HepG2 (cell line): ENCODE results near the gene WRAP73. TPM values are rescaled to one million over a fixed set of nuclear protein-coding genes. Genes with fewer than 3 reads are reported as not detected.

Experiments used
- ATAC-seq: fragments of 200-7000 bp; cut with Tn5 transposase; 3 replicates; pipeline ENCODE4 v1.9.1; 2020; ENCODE audit warnings: mild to moderate bottlenecking, moderate library complexity
- BruUV-seq: library from RNA; stranded (reverse); fragments of 400-500 nt; replicated peaks from 2 replicates; lab custom pipeline; 2021; lab: Mats Ljungman, UMichigan
- CTCF ChIA-PET: fragments of 300-600 bp; formaldehyde crosslinking; extraction: SDS; loops from one replicate; lab custom pipeline; 2021; ENCODE audit warnings: low total read pairs, inconsistent platforms, low intra/inter-chr PET ratio; lab: Yijun Ruan, JAX
- POLR2A ChIA-PET: fragments of 350-600 bp; sonication (Branson Sonifier 250); formaldehyde crosslinking; loops from one replicate; lab custom pipeline; 2020; ENCODE audit warnings: antibody characterized with exemption, inconsistent platforms; lab: Yijun Ruan, JAX
- DNase-seq: peaks from one replicate; pipeline ENCODE4 v3.0.0-alpha.2; 2015; ENCODE audit warnings: low spot score
- FAIRE-seq: peaks from 3 replicates; lab custom pipeline; 2011; peaks lifted over from hg19 to GRCh38; lab: Jason Lieb, UNC
- H2AFZ ChIP-seq: one replicate; pipeline ENCODE4 v1.6.1; 2011; ENCODE audit warnings: low read length, inconsistent platforms
- H3K27ac ChIP-seq: fragments of 300-600 bp; 3 replicates; pipeline ENCODE4 v1.8.0; 2011; ENCODE audit warnings: mixed run types, mild to moderate bottlenecking, mixed read lengths, low read length, inconsistent platforms; ENCODE audit not compliant: insufficient read depth; ENCODE audit errors: extremely low read length
- H3K27me3 ChIP-seq, 2 experiments: fragments of 200-600 bp in 1 of 2; 2 replicates in 1 of 2; 3 replicates in 1 of 2; pipeline versions ENCODE4 v1.6.0 to v1.8.0; 2011; ENCODE audit warnings: low read length in 2 of 2, mild to moderate bottlenecking in 2 of 2, moderate library complexity in 2 of 2, inconsistent platforms in 1 of 2; ENCODE audit not compliant: insufficient read depth in 2 of 2, control insufficient read depth in 1 of 2
- H3K36me3 ChIP-seq, 2 experiments: fragments of 200-600 bp in 1 of 2; replicated peaks in 1 of 2; 2 replicates in 1 of 2; 3 replicates in 1 of 2; pipeline versions ENCODE4 v1.5.1 to v1.8.0; 2011; ENCODE audit warnings: low read length in 2 of 2, inconsistent platforms in 1 of 2; ENCODE audit not compliant: insufficient read depth in 2 of 2, control insufficient read depth in 1 of 2
- H3K4me1 ChIP-seq: 2 replicates; pipeline ENCODE4 v1.5.1; 2012; ENCODE audit warnings: low read length, inconsistent platforms; ENCODE audit not compliant: insufficient read depth
- H3K4me2 ChIP-seq: 2 replicates; pipeline ENCODE4 v1.6.0; 2011; ENCODE audit warnings: low read depth, low read length, inconsistent platforms
- H3K4me3 ChIP-seq, 3 experiments: fragments of 200-600 bp in 1 of 3; sonication (generic), shearing (Covaris generic) in 1 of 3; replicated peaks in 1 of 3; 2 replicates each; pipeline ENCODE4 v1.5.1; 2011 to 2016; ENCODE audit warnings: low read length in 3 of 3, inconsistent platforms in 2 of 3, low read depth in 2 of 3, mild to moderate bottlenecking in 2 of 3, control low read depth in 1 of 3, mixed read lengths in 1 of 3; ENCODE audit not compliant: insufficient read depth in 1 of 3
- H3K79me2 ChIP-seq: one replicate; pipeline ENCODE4 v1.6.1; 2011; ENCODE audit warnings: low read length, inconsistent platforms; ENCODE audit not compliant: insufficient read depth
- H3K9ac ChIP-seq: 2 replicates; pipeline ENCODE4 v1.6.0; 2011; ENCODE audit warnings: mild to moderate bottlenecking, low read depth, low read length, inconsistent platforms; ENCODE audit not compliant: insufficient read depth
- H3K9me3 ChIP-seq: 2 replicates; pipeline ENCODE4 v1.5.1; 2012; ENCODE audit warnings: mild to moderate bottlenecking, low read length
- H4K20me1 ChIP-seq: 2 replicates; pipeline ENCODE4 v1.6.0; 2011; ENCODE audit warnings: inconsistent platforms, mild to moderate bottlenecking, low read length, moderate library complexity; ENCODE audit not compliant: insufficient read depth
- CREM ChIP-seq, 2 experiments: sonication (generic) in 1 of 2; formaldehyde crosslinking in 1 of 2; IDR thresholded peaks; 2 replicates each; pipeline versions ENCODE4 v1.4.0 to v1.6.1; 2016 to 2020; ENCODE audit warnings: antibody characterized with exemption in 1 of 2, mild to moderate bottlenecking in 1 of 2, missing genetic modification reagents in 1 of 2
- FOXM1 ChIP-seq: sonication (generic); formaldehyde crosslinking; IDR thresholded peaks from 2 replicates; pipeline ENCODE4 v1.5.0; 2020; ENCODE audit warnings: missing genetic modification reagents
- IRF2 ChIP-seq: IDR thresholded peaks from 2 replicates; pipeline ENCODE4 v1.6.1; 2018; ENCODE audit warnings: missing genetic modification reagents, missing compliant biosample characterization
- KLF16 ChIP-seq, 2 experiments: sonication (generic) in 1 of 2; formaldehyde crosslinking in 1 of 2; IDR thresholded peaks; 2 replicates each; pipeline versions ENCODE4 v1.6.1 to v1.8.0; 2016 to 2023; ENCODE audit warnings: missing genetic modification reagents in 2 of 2, missing compliant biosample characterization in 1 of 2
- PLRG1 ChIP-seq: fragments of 450-650 bp; conservative IDR thresholded peaks from 2 replicates; pipeline ENCODE4 v1.6.1; 2016
- RBFOX2 ChIP-seq: fragments of 200-400 bp; formaldehyde crosslinking; IDR thresholded peaks from 2 replicates; pipeline ENCODE4 v1.6.1; 2017; ENCODE audit warnings: low read depth, mild to moderate bottlenecking, low read length
- RORA ChIP-seq: sonication (generic); formaldehyde crosslinking; IDR thresholded peaks from 2 replicates; pipeline ENCODE4 v1.5.0; 2020; ENCODE audit warnings: mild to moderate bottlenecking, missing genetic modification reagents, moderate library complexity
- ZNF3 ChIP-seq: IDR thresholded peaks from 2 replicates; pipeline ENCODE4 v1.7.0; 2017; ENCODE audit warnings: inconsistent platforms
- whole genome bisulfite sequencing: methylation state at CpG from one replicate; pipeline ENCODE4 v1.1.6; 2017; ENCODE audit warnings: low lambda C conversion rate; 5-methylcytosine and 5-hydroxymethylcytosine counted together
- in situ Hi-C: cut with HindIII; loops from 2 replicates; pipeline ENCODE4 v1.10.0; 2017; ENCODE audit warnings: low pct_unique_long_range_greater_than_20kb; ENCODE audit not compliant: extremely low pct_ligation_motif_present
- intact Hi-C: fragments of 100-400 bp; cut with micrococcal nuclease; formaldehyde crosslinking; loops from one replicate; pipeline ENCODE4 v1.10.0; 2022; ENCODE audit not compliant: unreplicated experiment
- polyA plus RNA-seq, 8 experiments: library from polyadenylated mRNA; depleted of rRNA in 3 of 8; stranded (reverse) in 7 of 8; unstranded in 1 of 8; fragments of >200 nt; fragmentation: Illumina TruSeq in 4 of 8; extraction: Trizol in 4 of 8; gene quantifications; 2 replicates each; pipeline versions ENCODE4 v1.2.1 to v1.2.3, GENCODE V29; 2011 to 2016; ENCODE audit warnings: low read depth in 4 of 8, missing spikeins in 1 of 8, mixed read lengths in 1 of 8; ENCODE audit not compliant: insufficient read depth in 1 of 8
- total RNA-seq, 5 experiments: library from RNA; depleted of rRNA; stranded (reverse); fragments of >200 nt; fragmentation: Illumina TruSeq; extraction: Trizol; gene quantifications; 2 replicates each; pipeline ENCODE4 v1.2.3, GENCODE V29; 2016; ENCODE audit warnings: low read depth in 1 of 5
- TF ChIP-seq, protein P1 (sequence below): sonication (generic); formaldehyde crosslinking; IDR thresholded peaks from 2 replicates; pipeline ENCODE4 v1.4.0; 2020; ENCODE audit warnings: missing genetic modification reagents
- TF ChIP-seq, protein P2 (sequence below): sonication (generic); formaldehyde crosslinking; IDR thresholded peaks from 2 replicates; pipeline ENCODE4 v1.5.0; 2020; ENCODE audit warnings: missing genetic modification reagents, mild to moderate bottlenecking, borderline replicate concordance

The WRAP73 gene
- total and polyA plus RNA-seq, 2 of the 13 experiments (the other 11 are each of a cell fraction or from before 2014, with no cell fraction given): 18.1 to 40.4 TPM

DNA sequence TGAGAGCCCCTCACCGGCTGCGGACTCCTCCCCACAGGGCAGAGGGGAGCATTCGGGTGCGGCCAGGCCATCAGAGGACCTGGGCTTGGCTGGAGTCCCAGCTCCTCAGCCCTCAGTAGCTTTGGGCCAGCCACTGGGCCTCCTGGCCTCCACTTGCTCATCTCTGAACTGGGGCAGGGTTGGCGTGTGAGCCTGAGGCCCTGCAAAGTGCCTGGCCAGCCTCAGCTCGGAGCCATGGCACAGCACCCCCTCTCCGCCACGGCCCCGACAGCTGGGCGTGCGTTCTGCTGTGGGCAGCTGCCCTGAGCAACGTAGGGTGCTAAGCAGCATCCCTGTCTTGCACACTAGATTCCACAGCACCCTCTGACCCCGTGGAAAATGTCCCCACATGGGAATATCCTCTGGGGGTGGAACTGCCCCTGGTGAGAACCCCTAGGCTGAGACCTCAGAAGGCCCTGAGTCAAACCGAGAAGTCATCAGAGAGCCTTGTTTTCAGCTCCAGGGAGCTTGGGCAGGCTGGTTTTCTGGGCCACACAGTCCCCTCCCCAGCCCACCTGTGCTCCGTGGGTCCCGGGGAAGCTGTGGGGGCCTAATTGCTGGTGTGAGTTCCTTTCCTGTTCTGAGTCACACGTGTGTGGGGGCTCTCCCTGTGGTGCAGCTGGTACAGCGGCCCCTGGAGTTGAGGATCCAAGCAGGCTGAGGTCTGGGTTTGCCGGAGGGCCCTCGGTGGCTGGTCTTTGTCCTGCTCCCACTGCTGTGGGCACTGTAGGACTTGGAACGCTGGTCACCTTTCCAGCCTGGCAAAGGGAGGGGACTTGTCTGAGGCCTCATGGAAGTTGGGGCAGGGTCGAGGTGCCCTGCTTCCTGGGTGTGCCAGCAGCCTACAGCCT, 26.9 kb upstream of the WRAP73 start:
- TF ChIP-seq RBFOX2 (no peak), FOXM1 (CRISPR knock-in tag) (no peak), RORA (CRISPR knock-in tag) (no peak), PLRG1 (no peak), IRF2 (CRISPR knock-in tag) (no peak), ZNF3 (CRISPR knock-in tag) (no peak), KLF16 (CRISPR knock-in tag; IDR thresholded peaks at IDR 0.05) (no peak), CREM (IDR thresholded peaks at IDR 0.05) (no peak), CREM (CRISPR knock-in tag; IDR thresholded peaks at IDR 0.05) (no peak)
- TF ChIP-seq, protein P1, sequence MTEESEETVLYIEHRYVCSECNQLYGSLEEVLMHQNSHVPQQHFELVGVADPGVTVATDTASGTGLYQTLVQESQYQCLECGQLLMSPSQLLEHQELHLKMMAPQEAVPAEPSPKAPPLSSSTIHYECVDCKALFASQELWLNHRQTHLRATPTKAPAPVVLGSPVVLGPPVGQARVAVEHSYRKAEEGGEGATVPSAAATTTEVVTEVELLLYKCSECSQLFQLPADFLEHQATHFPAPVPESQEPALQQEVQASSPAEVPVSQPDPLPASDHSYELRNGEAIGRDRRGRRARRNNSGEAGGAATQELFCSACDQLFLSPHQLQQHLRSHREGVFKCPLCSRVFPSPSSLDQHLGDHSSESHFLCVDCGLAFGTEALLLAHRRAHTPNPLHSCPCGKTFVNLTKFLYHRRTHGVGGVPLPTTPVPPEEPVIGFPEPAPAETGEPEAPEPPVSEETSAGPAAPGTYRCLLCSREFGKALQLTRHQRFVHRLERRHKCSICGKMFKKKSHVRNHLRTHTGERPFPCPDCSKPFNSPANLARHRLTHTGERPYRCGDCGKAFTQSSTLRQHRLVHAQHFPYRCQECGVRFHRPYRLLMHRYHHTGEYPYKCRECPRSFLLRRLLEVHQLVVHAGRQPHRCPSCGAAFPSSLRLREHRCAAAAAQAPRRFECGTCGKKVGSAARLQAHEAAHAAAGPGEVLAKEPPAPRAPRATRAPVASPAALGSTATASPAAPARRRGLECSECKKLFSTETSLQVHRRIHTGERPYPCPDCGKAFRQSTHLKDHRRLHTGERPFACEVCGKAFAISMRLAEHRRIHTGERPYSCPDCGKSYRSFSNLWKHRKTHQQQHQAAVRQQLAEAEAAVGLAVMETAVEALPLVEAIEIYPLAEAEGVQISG (CRISPR knock-in tag): no peak
- TF ChIP-seq, protein P2, sequence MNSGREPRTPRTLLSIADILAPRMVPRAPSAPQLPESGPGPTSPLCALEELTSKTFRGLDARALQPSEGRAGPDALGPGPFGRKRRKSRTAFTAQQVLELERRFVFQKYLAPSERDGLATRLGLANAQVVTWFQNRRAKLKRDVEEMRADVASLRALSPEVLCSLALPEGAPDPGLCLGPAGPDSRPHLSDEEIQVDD: no peak

More for the DNA sequence above, 26.9 kb upstream of the WRAP73 start:
- Histone ChIP-seq H3K27me3 (no peaks in the 10 kb centered on the region; a peak in 1 of 5 replicates), H3K27ac (no peak overlapping the region), H3K9me3 (no peaks in the 10 kb centered on the region), H3K36me3 (no peaks in the 10 kb centered on the region), H3K9ac (no peak overlapping the region), H3K79me2 (no peaks in the 10 kb centered on the region), H4K20me1 (no peaks in the 10 kb centered on the region), H3K4me3 (no peak overlapping the region), H2AFZ (no peak overlapping the region), H3K4me2 (no peak overlapping the region), H3K4me1 (no peaks in the 10 kb centered on the region)
- POLR2A ChIA-PET: interaction anchor here (1.1 kb wide), 1 partner anchor 95 kb away, joined by 3 read pairs; no protein-coding TSS in a partner anchor
- DNase-seq: no peak
- intact Hi-C loops (no loop called here), in situ Hi-C loops (no loop called here)
- WGBS: 32% methylated on average over 4 of the region's 22 CpGs
- no peak for ATAC-seq
- FAIRE-seq: no peak
- BruUV-seq: no TSS peak
- CTCF ChIA-PET: no interaction called here
